ENCODE results near the gene KDELR1. TPM values are rescaled to one million over a fixed set of nuclear protein-coding genes. Genes with fewer than 3 reads are reported as not detected.

KDELR1 gene
- total and polyA plus RNA-seq, 2 donors (not counting 3 experiments of a cell fraction or from before 2014, with no cell fraction given) = 199 to 224 TPM

GRCh38 chr19:48363810-48364597 is 27.3 kb downstream of the KDELR1 start, which contains the start of the genes SYNGR4 and TMEM143:
SYNGR4 (plus strand) TSS chr19:48364367; CDS start chr19:48365843, 1,476 bp downstream.
TMEM143 (minus strand) TSS chr19:48363940; CDS start chr19:48363920, 20 bp downstream.
- Histone ChIP-seq H3K4me1 (ENCODE audit: control insufficient read depth, extremely low read depth, insufficient read depth, low read length) (peaks cover 8% of the 10 kb centered on the region), H3K27ac (ENCODE audit: insufficient read depth, low read depth, low read length) (peak within 1 kb of the TSS; percentile 40), H3K9me3 (replicated peaks; ENCODE audit: control insufficient read depth, insufficient read depth, low read length) (no peaks in the 10 kb centered on the region), H3K9me1 (replicated peaks; ENCODE audit: control insufficient read depth, extremely low read depth, insufficient read depth, low read length) (no peaks in the 10 kb centered on the region), H2AFZ (ENCODE audit: low read depth, low read length) (peak within 1 kb of the TSS; percentile 73), H3K27me3 (ENCODE audit: control insufficient read depth in 2 of 2, insufficient read depth in 2 of 2, low read length in 2 of 2) (no peaks in the 10 kb centered on the region), H3K4me3 (replicated peaks in 1 of 3; ENCODE audit: insufficient read depth in 1 of 3, low read depth in 1 of 3, low read length in 3 of 3) (peak within 1 kb of the TSS; percentile 11 to 53 (median 35)), H3K36me3 (ENCODE audit: control insufficient read depth in 2 of 2, extremely low read depth in 1 of 2, insufficient read depth in 2 of 2, low read length in 2 of 2) (no peaks in the 10 kb centered on the region), H3K9ac (replicated peaks; ENCODE audit: extremely low read depth, insufficient read depth, low read length) (peak within 1 kb of the TSS; percentile 68), H3K79me2 (ENCODE audit: control insufficient read depth, insufficient read depth, low read length) (no peaks in the 10 kb centered on the region), H3K4me2 (ENCODE audit: insufficient read depth, low read length) (peak within 1 kb of the TSS; percentile 73), H4K20me1 (replicated peaks; ENCODE audit: control insufficient read depth, extremely low read depth, insufficient read depth, low read length) (no peaks in the 10 kb centered on the region)
- ChIA-PET POLR2A (interaction anchor here (0.5 to 1.4 kb wide), 6 partner anchors 11 to 296 kb away, joined by 3 to 10 read pairs (median 4); partner anchors contain the start of gene PLA2G4C), CTCF (interaction anchor here (1.0 to 4.5 kb wide), 9 partner anchors 13 to 220 kb away, joined by 3 to 29 read pairs (median 10); partner anchors contain the start of genes GRWD1 and KDELR1)
- FAIRE-seq = peak; percentile 99
- dilution Hi-C loops (cut with MboI; ENCODE audit: extremely low pct_ligation_motif_present, low sequenced_read_pairs) = no loop called here
- intact Hi-C loops (cut with micrococcal nuclease) = loop anchor here (1.0 to 2.0 kb wide), 3 partner anchors 27 to 81 kb away; partner anchors contain the start of genes GRWD1 and KDELR1
- no TSS peak for BruUV-seq (replicated peaks)
- peak; percentile 100 for DNase-seq (ENCODE audit: low read depth, low spot score)
- no peak for TF ChIP-seq CTCF (IDR thresholded peaks at IDR 0.05; ENCODE audit: extremely low read depth in 1 of 2, insufficient read depth in 1 of 2, low read depth in 1 of 2, low read length in 2 of 2)
- peak; percentile 15 for TF ChIP-seq POLR2A (IDR thresholded peaks at IDR 0.05; ENCODE audit: low read depth, low read length)

GRCh38 chr19:48363500-48363809 is 27.9 kb downstream of the KDELR1 start:
- intact Hi-C loops (cut with micrococcal nuclease) = no loop called here
- no peaks in the 10 kb centered on the region for H4K20me1 ChIP-seq (replicated peaks; ENCODE audit: control insufficient read depth, extremely low read depth, insufficient read depth, low read length)

More at GRCh38 chr19:48363500-48363809, 27.9 kb downstream of the KDELR1 start:
- peak overlapping the region; percentile 11 to 53 (median 35) for H3K4me3 ChIP-seq (replicated peaks in 1 of 3; ENCODE audit: insufficient read depth in 1 of 3, low read depth in 1 of 3, low read length in 3 of 3)
- dilution Hi-C loops (cut with MboI; ENCODE audit: extremely low pct_ligation_motif_present, low sequenced_read_pairs) = no loop called here
- no peaks in the 10 kb centered on the region for H3K9me3 ChIP-seq (replicated peaks; ENCODE audit: control insufficient read depth, insufficient read depth, low read length)
- peak overlapping the region; percentile 68 for H3K9ac ChIP-seq (replicated peaks; ENCODE audit: extremely low read depth, insufficient read depth, low read length)
- no peaks in the 10 kb centered on the region for H3K79me2 ChIP-seq (ENCODE audit: control insufficient read depth, insufficient read depth, low read length)
- BruUV-seq (replicated peaks) = TSS peak; percentile 71
- peak overlapping the region; percentile 40 for H3K27ac ChIP-seq (ENCODE audit: insufficient read depth, low read depth, low read length)
- CTCF ChIA-PET = interaction anchor here (1.0 to 4.5 kb wide), 9 partner anchors 13 to 221 kb away, joined by 3 to 29 read pairs (median 10); partner anchors contain the start of genes GRWD1 and KDELR1
- H3K4me2 ChIP-seq (ENCODE audit: insufficient read depth, low read length) = peak overlapping the region; percentile 73
- no peaks in the 10 kb centered on the region for H3K27me3 ChIP-seq (ENCODE audit: control insufficient read depth in 2 of 2, insufficient read depth in 2 of 2, low read length in 2 of 2)
- no peaks in the 10 kb centered on the region for H3K36me3 ChIP-seq (ENCODE audit: control insufficient read depth in 2 of 2, extremely low read depth in 1 of 2, insufficient read depth in 2 of 2, low read length in 2 of 2)
- TF ChIP-seq POLR2A (IDR thresholded peaks at IDR 0.05; ENCODE audit: low read depth, low read length) (peak; percentile 12), MAX (IDR thresholded peaks at IDR 0.05; ENCODE audit: insufficient read depth, insufficient read length) (no peak)
- no peaks in the 10 kb centered on the region for H3K9me1 ChIP-seq (replicated peaks; ENCODE audit: control insufficient read depth, extremely low read depth, insufficient read depth, low read length)
- FAIRE-seq (no peak), DNase-seq (ENCODE audit: low read depth, low spot score) (no peak)
- POLR2A ChIA-PET = interaction anchor here (0.6 to 1.4 kb wide), 3 partner anchors 12 to 253 kb away, joined by 3 to 7 read pairs (median 4); partner anchors contain the start of gene PLA2G4C
- peak overlapping the region; percentile 55 for H2AFZ ChIP-seq (ENCODE audit: low read depth, low read length)
- H3K4me1 ChIP-seq (ENCODE audit: control insufficient read depth, extremely low read depth, insufficient read depth, low read length) = peaks cover 8% of the 10 kb centered on the region
